ENCODE results near the gene LRP1-AS.

GRCh38 chr12:57166971-57167371, 19.6 kb upstream of the LRP1-AS start:
- TF ChIP-seq EZH2 (IDR thresholded peaks at IDR 0.05; ENCODE audit: low read length, unreplicated experiment), result no peak
- TF ChIP-seq CTCF (conservative IDR thresholded peaks at IDR 0.05; ENCODE audit: low read depth, low read length), result no peak
- TF ChIP-seq EZH2phosphoT487 (IDR thresholded peaks at IDR 0.05; ENCODE audit: borderline replicate concordance, low read length), result no peak
